A549 (cell line): ENCODE data around the gene CBX4. TPM values are rescaled to one million over a fixed set of nuclear protein-coding genes. Genes with fewer than 3 reads are reported as not detected.

ENCODE experiments used
- ATAC-seq, 2 experiments: fragments of 200-7000 bp in 1 of 2; fragments of >200 bp in 1 of 2; cut with Nextera tagmentation in 1 of 2; cut with Tn5 transposase in 1 of 2; 3 replicates each; pipeline versions ENCODE4 v1.8.0 to v1.9.1; 2018 to 2020; ENCODE audit warnings: mild to moderate bottlenecking in 1 of 2, moderate library complexity in 1 of 2
- CTCF ChIA-PET: fragments of 300-600 bp; sonication (Branson Sonifier 250); formaldehyde crosslinking; extraction: SDS; loops from one replicate; lab custom pipeline; 2021; ENCODE audit warnings: antibody characterized with exemption, inconsistent platforms; lab: Yijun Ruan, JAX
- POLR2A ChIA-PET: fragments of 350-600 bp; formaldehyde crosslinking; extraction: SDS; loops from one replicate; lab custom pipeline; 2021; ENCODE audit warnings: antibody characterized with exemption, inconsistent platforms; lab: Yijun Ruan, JAX
- DNase-seq, 2 experiments: peaks; one replicate each; pipeline versions ENCODE4 v3.0.0 to v3.0.0-alpha.2; 2011 to 2016; ENCODE audit warnings: low read depth in 1 of 2, low spot score in 1 of 2
- FAIRE-seq: peaks from 2 replicates; lab custom pipeline; 2011; peaks lifted over from hg19 to GRCh38; lab: Jason Lieb, UNC
- H3K27ac ChIP-seq, 2 experiments: fragments of >200 bp; sonication (Bioruptor Twin); formaldehyde crosslinking; 3 replicates each; pipeline ENCODE4 v1.5.1; 2016 to 2017
- H3K4me1 ChIP-seq: fragments of >200 bp; sonication (Bioruptor Twin); formaldehyde crosslinking; 3 replicates; pipeline ENCODE4 v1.6.1; 2016
- H3K4me2 ChIP-seq: fragments of >200 bp; sonication (Bioruptor Twin); formaldehyde crosslinking; 3 replicates; pipeline ENCODE4 v1.6.1; 2016
- H3K4me3 ChIP-seq: fragments of >200 bp; sonication (Bioruptor Twin); formaldehyde crosslinking; 3 replicates; pipeline ENCODE4 v1.5.1; 2016
- H3K9me3 ChIP-seq: fragments of >200 bp; sonication (Bioruptor Twin); formaldehyde crosslinking; 3 replicates; pipeline ENCODE4 v1.6.1; 2016
- BCL3 ChIP-seq: fragments of >200 bp; sonication (Bioruptor Twin); formaldehyde crosslinking; IDR thresholded peaks from 3 replicates; pipeline ENCODE4 v1.6.1; 2016
- BHLHE40 ChIP-seq: IDR thresholded peaks from 2 replicates; pipeline ENCODE4 v1.6.1; 2012; ENCODE audit warnings: low read depth, low read length, inconsistent platforms
- CBX2 ChIP-seq: fragments of 200-600 bp; sonication (generic); IDR thresholded peaks from 2 replicates; pipeline ENCODE4 v1.6.1; 2016; ENCODE audit warnings: low read depth, mild to moderate bottlenecking, borderline replicate concordance
- CBX8 ChIP-seq: fragments of 200-600 bp; sonication (generic); IDR thresholded peaks from 2 replicates; pipeline ENCODE4 v1.6.1; 2016
- CHD2 ChIP-seq: fragments of 150-350 bp; IDR thresholded peaks from 2 replicates; pipeline ENCODE4 v1.6.1; 2014; ENCODE audit warnings: low read length; ENCODE audit not compliant: partially characterized antibody
- ESRRA ChIP-seq: fragments of 150-350 bp; IDR thresholded peaks from 2 replicates; pipeline ENCODE4 v1.6.1; 2014; ENCODE audit warnings: mild to moderate bottlenecking, low read length, borderline replicate concordance
- FOSB ChIP-seq: fragments of 250-450 bp; sonication (Bioruptor Pico); IDR thresholded peaks from 2 replicates; pipeline ENCODE4 v1.5.0; 2020; ENCODE audit warnings: mild to moderate bottlenecking, moderate library complexity
- GATA3 ChIP-seq: IDR thresholded peaks from 2 replicates; pipeline ENCODE4 v1.6.1; 2012; ENCODE audit warnings: borderline replicate concordance
- HDAC2 ChIP-seq: fragments of 200-600 bp; sonication (generic); IDR thresholded peaks from 2 replicates; pipeline ENCODE4 v1.6.1; 2016
- HES2 ChIP-seq: fragments of >200 bp; sonication (Bioruptor Twin); formaldehyde crosslinking; IDR thresholded peaks from 2 replicates; pipeline ENCODE4 v1.6.1; 2016
- HOXA7 ChIP-seq: fragments of 250-450 bp; sonication (Bioruptor Pico); IDR thresholded peaks from 2 replicates; pipeline ENCODE4 v1.5.0; 2020; ENCODE audit warnings: mild to moderate bottlenecking, moderate library complexity
- HOXB13 ChIP-seq: fragments of 250-450 bp; sonication (Bioruptor Pico); IDR thresholded peaks from 2 replicates; pipeline ENCODE4 v1.5.0; 2020; ENCODE audit warnings: low read depth, mild to moderate bottlenecking, moderate library complexity
- HOXB5 ChIP-seq: fragments of 250-450 bp; sonication (Bioruptor Pico); IDR thresholded peaks from 2 replicates; pipeline ENCODE4 v1.5.0; 2020; ENCODE audit warnings: mild to moderate bottlenecking, moderate library complexity
- JUN ChIP-seq, 2 experiments: fragments of >200 bp; sonication (Bioruptor Twin); formaldehyde crosslinking; IDR thresholded peaks; 2 replicates in 1 of 2; 3 replicates in 1 of 2; pipeline ENCODE4 v1.6.1; 2016 to 2017
- JUNB ChIP-seq: fragments of >200 bp; sonication (Bioruptor Twin); formaldehyde crosslinking; IDR thresholded peaks from 2 replicates; pipeline ENCODE4 v1.6.1; 2016
- KDM1A ChIP-seq: fragments of 200-600 bp; sonication (generic); IDR thresholded peaks from 2 replicates; pipeline ENCODE4 v1.6.1; 2016; ENCODE audit warnings: low read depth, mild to moderate bottlenecking
- MAFK ChIP-seq: fragments of 450-650 bp; IDR thresholded peaks from 2 replicates; pipeline ENCODE4 v1.6.1; 2014; ENCODE audit not compliant: partially characterized antibody
- MAX ChIP-seq: IDR thresholded peaks from 2 replicates; pipeline ENCODE4 v1.6.1; 2012
- MYC ChIP-seq: IDR thresholded peaks from 2 replicates; pipeline ENCODE4 v1.6.1; 2012; ENCODE audit warnings: mild to moderate bottlenecking, inconsistent platforms, low read length, improper control_type of control experiment, borderline replicate concordance
- NFE2L2 ChIP-seq: fragments of 150-350 bp; conservative IDR thresholded peaks from 2 replicates; pipeline ENCODE4 v1.6.1; 2014; ENCODE audit warnings: low read length
- NR3C1 ChIP-seq: fragments of >200 bp; sonication (Bioruptor Twin); formaldehyde crosslinking; IDR thresholded peaks from 3 replicates; pipeline ENCODE4 v1.6.1; 2017
- PBX3 ChIP-seq: IDR thresholded peaks from 2 replicates; pipeline ENCODE4 v1.6.1; 2012
- PHF8 ChIP-seq: fragments of 200-600 bp; sonication (generic); IDR thresholded peaks from 2 replicates; pipeline ENCODE4 v1.6.1; 2016; ENCODE audit warnings: low read depth, mild to moderate bottlenecking, antibody characterized with exemption, moderate library complexity, borderline replicate concordance
- POLR2AphosphoS2 ChIP-seq: conservative IDR thresholded peaks from 2 replicates; pipeline ENCODE4 v1.6.1; 2012; ENCODE audit warnings: low read length, improper control_type of control experiment, inconsistent platforms
- REST ChIP-seq: fragments of 200-600 bp; sonication (generic); IDR thresholded peaks from 2 replicates; pipeline ENCODE4 v1.6.1; 2016; ENCODE audit warnings: antibody characterized with exemption, mild to moderate bottlenecking, moderate library complexity
- RNF2 ChIP-seq: fragments of 200-600 bp; sonication (generic); IDR thresholded peaks from 2 replicates; pipeline ENCODE4 v1.6.1; 2016; ENCODE audit warnings: low read depth, mild to moderate bottlenecking, antibody characterized with exemption, moderate library complexity, borderline replicate concordance
- USF2 ChIP-seq: fragments of 450-650 bp; IDR thresholded peaks from 2 replicates; pipeline ENCODE4 v1.6.1; 2014; ENCODE audit warnings: antibody characterized with exemption
- ZC3H11A ChIP-seq: fragments of 450-650 bp; IDR thresholded peaks from 2 replicates; pipeline ENCODE4 v1.6.1; 2014; ENCODE audit warnings: antibody characterized with exemption, mild to moderate bottlenecking
- ZSCAN20 ChIP-seq: fragments of 250-450 bp; sonication (Bioruptor Pico); IDR thresholded peaks from 2 replicates; pipeline ENCODE4 v1.8.0; 2022; ENCODE audit warnings: mild to moderate bottlenecking, moderate library complexity
- WGBS: methylation state at CpG from one replicate; pipeline ENCODE4 v1.1.6; 2017; ENCODE audit errors: missing lambda C conversion rate; 5-methylcytosine and 5-hydroxymethylcytosine counted together
- polyA plus RNA-seq, 4 experiments: library from polyadenylated mRNA; depleted of rRNA in 3 of 4; stranded (reverse); fragments of >200 nt; fragmentation: RNase III in 1 of 4; extraction: RNeasy Plus Mini Kit Qiagen cat#74134 plus additional on column Dnase treatment in 1 of 4; gene quantifications; 2 replicates in 3 of 4; 3 replicates in 1 of 4; pipeline ENCODE4 v1.2.3, GENCODE V29; 2011 to 2017

The CBX4 gene
- polyA plus RNA-seq, 2 of the 4 experiments (the other 2 are of a cell fraction): 31.0 to 34.1 TPM

GRCh38 chr17:79831265-79832217, 7.7 kb downstream of the CBX4 start (continued):
- TF ChIP-seq RNF2: no peak
- TF ChIP-seq HOXB5: no peak
- no peak for TF ChIP-seq HOXB13 (CRISPR knock-in tag)
- TF ChIP-seq PBX3: peak; percentile 31; the same call in 1 of the 2 replicates
- peak in 1 of 2 experiments; percentile 4; a peak in 1 of 5 replicates for TF ChIP-seq JUN (IDR thresholded peaks at IDR 0.05)
- no peak for TF ChIP-seq ESRRA
- no peak for TF ChIP-seq KDM1A
- TF ChIP-seq MAFK: no peak
- TF ChIP-seq CHD2: peak; percentile 30

GRCh38 chr17:79830763-79831264, 8.4 kb downstream of the CBX4 start:
- peak overlapping the region; percentile 94; the same call in 2 of the 3 replicates for H3K4me2 ChIP-seq
- 95% methylated on average over 8 of the region's 8 CpGs for WGBS

GRCh38 chr17:79830303-79830702, 8.9 kb downstream of the CBX4 start:
- Histone ChIP-seq H3K4me2 (no peak overlapping the region; the same call in 2 of the 3 replicates), H3K4me1 (peaks cover 65% of the 10 kb centered on the region), H3K9me3 (no peaks in the 10 kb centered on the region), H3K27ac (peak overlapping the region; percentile 81 to 90; a peak in 4 of 6 replicates), H3K4me3 (no peak overlapping the region)
- DNase-seq (no peak), ATAC-seq (no peak), FAIRE-seq (no peak)
- POLR2A ChIA-PET: interaction anchor here (1.6 kb wide), 1 partner anchor 9 kb away, joined by 9 read pairs; the partner anchor contains the start of gene CBX4
- CTCF ChIA-PET: interaction anchor here (9.1 to 35.2 kb wide), 2 partner anchors 10 to 22 kb away, joined by 44 to 1281 read pairs; partner anchors contain the start of genes CBX4 and CBX8
- 82% methylated on average over 8 of the region's 8 CpGs for WGBS
- TF ChIP-seq NR3C1: no peak
- no peak for TF ChIP-seq BCL3
- TF ChIP-seq RNF2: no peak
- no peak for TF ChIP-seq MYC
- TF ChIP-seq PHF8: no peak
- no peak for TF ChIP-seq HDAC2
- TF ChIP-seq REST: no peak
- no peak for TF ChIP-seq CBX8

More at GRCh38 chr17:79830763-79831264, 8.4 kb downstream of the CBX4 start:
- H3K4me1 ChIP-seq: peaks cover 70% of the 10 kb centered on the region
- POLR2A ChIA-PET: interaction anchor here (1.6 kb wide), 1 partner anchor 8 kb away, joined by 9 read pairs; the partner anchor contains the start of gene CBX4
- DNase-seq: no peak
- CTCF ChIA-PET: interaction anchor here (1.3 to 35.2 kb wide), 4 partner anchors 9 to 85 kb away, joined by 3 to 1281 read pairs (median 24); partner anchors contain the start of genes CBX4 and CBX8
- peak overlapping the region; percentile 81 to 90; a peak in 4 of 6 replicates for H3K27ac ChIP-seq
- ATAC-seq: peak in 1 of 2 experiments; percentile 5; a peak in 1 of 6 replicates
- no peak overlapping the region for H3K4me3 ChIP-seq
- no peak for FAIRE-seq
- H3K9me3 ChIP-seq: no peaks in the 10 kb centered on the region
- no peak for TF ChIP-seq MYC
- no peak for TF ChIP-seq USF2
- no peak for TF ChIP-seq HES2
- TF ChIP-seq HOXB5: no peak
- no peak for TF ChIP-seq NR3C1
- TF ChIP-seq JUN (IDR thresholded peaks at IDR 0.05): no peak
- no peak for TF ChIP-seq CBX2
- no peak for TF ChIP-seq FOSB (CRISPR knock-in tag)
- TF ChIP-seq MAX: no peak
- TF ChIP-seq BHLHE40: no peak
- no peak for TF ChIP-seq GATA3
- no peak for TF ChIP-seq HOXA7
- no peak for TF ChIP-seq ZSCAN20
- TF ChIP-seq JUNB: no peak
- TF ChIP-seq POLR2AphosphoS2: no peak
- TF ChIP-seq NFE2L2: no peak
- no peak for TF ChIP-seq CHD2
- TF ChIP-seq KDM1A: no peak
- no peak for TF ChIP-seq ZC3H11A
- TF ChIP-seq, all 56 proteins: peak for 0
